Vagina (tissue), 2 donors: ENCODE measurements around the gene LCP1.

Experiments used
- CTCF ChIP-seq, 3 experiments: fragments of 450-650 bp in 2 of 3; fragments of 200-600 bp in 1 of 3; sonication (generic) in 1 of 3; IDR thresholded peaks; one replicate each; pipeline ENCODE4 v1.5.1; 2017 to 2019; ENCODE audit warnings: antibody characterized with exemption in 3 of 3, mild to moderate bottlenecking in 2 of 3, moderate library complexity in 2 of 3
- POLR2A ChIP-seq, 2 donors: fragments of 450-650 bp; IDR thresholded peaks; one replicate each; pipeline ENCODE4 v1.6.1; 2017; ENCODE audit warnings: antibody characterized with exemption in 2 of 2, mild to moderate bottlenecking in 2 of 2, moderate library complexity in 2 of 2
- POLR2AphosphoS5 ChIP-seq, 2 donors: sonication (generic); formaldehyde crosslinking; IDR thresholded peaks; one replicate each; pipeline ENCODE4 v1.9.0; 2017; ENCODE audit warnings: antibody characterized with exemption in 2 of 2, mild to moderate bottlenecking in 2 of 2, low read depth in 1 of 2; ENCODE audit not compliant: insufficient read depth in 1 of 2

GRCh38 chr13:46111151-46111550, 70.8 kb downstream of the LCP1 start:
- no peak for TF ChIP-seq CTCF (IDR thresholded peaks at IDR 0.05)
- no peak for TF ChIP-seq POLR2AphosphoS5 (IDR thresholded peaks at IDR 0.05; ENCODE audit: insufficient read depth in 1 of 2, low read depth in 1 of 2)
- no peak for TF ChIP-seq POLR2A (IDR thresholded peaks at IDR 0.05)
